GM12892 (cell line): ENCODE results near the gene SLC25A36.

Experiments
- POLR2A ChIP-seq: IDR thresholded peaks from 2 replicates; pipeline ENCODE4 v1.6.1; 2011; ENCODE audit warnings: low read depth, low read length, control low read depth
- POLR2AphosphoS5 ChIP-seq: IDR thresholded peaks from 2 replicates; pipeline ENCODE4 v1.6.1; 2011; ENCODE audit warnings: low read depth, low read length, control low read depth
- TAF1 ChIP-seq: IDR thresholded peaks from 2 replicates; pipeline ENCODE4 v1.6.1; 2011; ENCODE audit warnings: low read depth, mild to moderate bottlenecking, control low read depth, low read length, borderline replicate concordance

GRCh38 chr3:140980663-140981062, 39.0 kb downstream of the SLC25A36 start:
- no peak for TF ChIP-seq POLR2A
- TF ChIP-seq POLR2AphosphoS5: no peak
- TF ChIP-seq TAF1: no peak
